Stimulated activated CD4-positive, alpha-beta T cell treated with anti-CD3 and anti-CD28 coated beads, Interleukin-15, amount 100 ng/mL, for 48 hours (primary cell): ENCODE data around the gene COL15A1.
"Not testable (repeated sequence)": the region's sequence is repeated elsewhere in the genome, so short reads cannot be mapped to it uniquely, and the experiment has no call there.

Experiments used
- DNase-seq, 2 donors: peaks; one replicate each; pipeline ENCODE4 v3.0.0-alpha.2; 2020; ENCODE audit warnings: low read depth in 2 of 2

COL15A1 gene

DNA sequence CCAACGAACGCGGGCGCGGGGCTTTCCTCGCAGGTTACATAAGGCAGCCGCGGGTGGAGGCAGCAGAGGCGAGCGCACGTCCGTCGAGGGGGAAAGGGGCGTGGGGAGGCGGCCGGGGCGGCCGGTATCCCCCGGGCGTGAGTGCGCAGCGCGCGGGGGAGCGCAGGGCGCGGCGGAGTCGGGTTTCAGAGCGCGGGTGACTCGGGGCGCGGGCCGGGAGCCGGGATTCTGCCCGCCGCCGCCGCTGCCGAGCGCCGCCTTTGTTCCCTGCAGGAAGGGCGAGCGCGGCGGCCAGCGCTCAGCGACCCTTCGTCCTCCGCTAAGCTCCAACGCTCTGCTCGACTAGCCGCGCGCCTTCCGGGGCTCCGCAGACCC is at the start of gene COL15A1:
Gene COL15A1, plus strand, starts transcription at position 226 of the 375 bp plus-strand sequence. CDS start 155 bp downstream, outside the sequence.
- no peak for DNase-seq

DNA sequence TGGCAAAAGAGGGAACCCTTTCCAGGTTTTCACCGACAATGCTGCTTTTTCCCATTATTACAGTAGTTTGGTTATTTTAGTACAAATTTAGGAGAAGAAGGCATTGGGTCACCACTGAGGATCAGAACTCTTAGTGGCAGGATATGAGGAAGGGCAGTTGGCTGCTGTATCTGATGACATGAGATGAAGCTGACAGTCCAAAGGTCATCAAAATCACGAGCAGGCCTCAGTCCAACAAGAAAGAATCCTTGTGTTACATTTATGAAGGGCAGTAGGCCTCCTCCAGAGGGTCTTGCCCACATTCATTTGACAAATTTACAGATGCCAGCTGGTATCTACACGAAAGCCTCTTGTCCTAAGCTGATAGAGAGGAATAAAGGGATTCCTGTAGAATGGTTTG is 49.5 kb upstream of the COL15A1 start:
- no peak for DNase-seq

DNA sequence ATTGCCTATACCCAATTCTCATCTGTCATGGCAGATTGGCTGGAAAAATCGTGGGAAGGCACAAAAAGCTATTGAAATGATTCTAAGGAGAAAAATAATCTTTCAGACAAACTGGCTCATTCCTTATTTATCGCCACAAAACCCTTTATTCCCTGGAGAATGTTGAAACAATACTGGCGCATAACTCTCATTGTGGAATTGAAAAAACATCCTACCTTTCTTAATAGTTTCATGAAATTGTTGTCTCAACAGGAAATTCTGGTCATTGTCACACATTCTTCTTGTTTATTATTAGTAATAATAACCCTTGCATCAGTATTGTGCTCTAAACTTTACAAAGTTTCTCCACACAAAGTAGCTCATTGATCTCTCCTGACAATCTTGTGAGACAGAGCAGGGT is 48.9 kb upstream of the COL15A1 start:
- DNase-seq, result no peak

DNA sequence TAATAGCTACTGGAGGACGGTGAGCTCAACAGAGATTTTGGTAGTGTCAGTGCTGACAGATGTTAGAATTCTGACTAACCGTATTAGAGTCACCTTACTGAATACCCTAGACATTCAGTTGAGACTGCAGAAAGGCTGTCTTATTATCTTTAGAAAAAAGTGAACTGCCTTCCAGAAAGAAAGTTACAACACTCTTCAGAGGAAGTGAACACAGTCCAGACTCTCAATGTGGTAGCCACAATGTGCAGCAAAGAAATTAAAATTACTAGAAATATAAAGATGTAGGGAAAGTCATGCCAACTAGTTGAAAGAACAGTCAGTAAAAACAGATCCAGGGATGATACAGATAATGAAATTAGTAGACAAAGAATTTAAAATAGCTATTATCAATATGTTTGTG is 47.1 kb upstream of the COL15A1 start:
- no peak for DNase-seq

DNA sequence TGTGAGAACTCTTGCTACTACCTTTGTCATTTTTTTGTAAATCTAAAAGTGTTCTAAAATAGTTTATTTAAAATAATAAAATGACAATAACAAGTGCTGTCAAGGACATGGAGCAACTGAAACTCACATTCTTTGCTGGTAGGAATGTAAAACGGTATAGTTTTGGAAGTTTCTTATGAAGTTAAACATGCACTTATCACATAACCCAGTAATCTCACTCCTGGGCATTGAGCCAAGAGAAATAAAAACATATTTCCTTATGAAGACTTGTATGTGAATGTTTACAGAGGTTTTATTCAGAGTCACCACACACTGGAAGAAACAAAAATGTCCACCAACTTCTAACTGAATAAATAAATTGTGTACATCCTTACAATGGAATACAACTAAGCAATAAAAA is 46.0 kb upstream of the COL15A1 start:
- DNase-seq, result no peak

DNA sequence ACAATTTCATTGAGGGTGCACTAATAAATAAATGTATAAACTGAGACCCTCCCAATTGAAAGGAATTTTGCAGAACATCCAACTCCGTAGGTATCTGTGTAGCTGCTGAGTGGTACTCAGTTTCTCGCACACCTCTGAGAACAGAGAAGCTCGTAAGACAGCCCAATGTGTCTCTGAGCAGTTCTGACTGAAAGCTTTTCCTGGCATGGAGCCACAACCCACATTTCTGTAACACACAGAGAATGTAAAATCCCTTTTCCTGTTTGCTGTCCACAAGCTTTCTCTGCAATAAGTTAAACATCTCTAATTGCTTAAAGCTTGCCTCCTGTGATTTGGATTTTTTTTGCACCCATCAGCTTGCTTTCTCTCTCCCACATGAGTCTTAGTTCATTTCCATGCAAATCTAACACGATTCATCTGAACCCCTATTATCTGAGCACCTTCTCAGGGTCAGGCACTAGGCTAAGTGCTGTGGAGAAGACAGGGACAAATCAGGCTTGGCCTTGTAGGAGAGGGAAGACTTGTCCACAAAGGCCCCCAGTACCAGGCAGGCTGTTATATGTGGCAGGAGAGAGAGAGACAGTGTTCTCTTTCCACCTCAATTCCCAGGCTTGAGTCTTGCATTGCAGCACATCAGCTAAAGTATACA is 44.2 kb upstream of the COL15A1 start:
- DNase-seq, result no peak

DNA sequence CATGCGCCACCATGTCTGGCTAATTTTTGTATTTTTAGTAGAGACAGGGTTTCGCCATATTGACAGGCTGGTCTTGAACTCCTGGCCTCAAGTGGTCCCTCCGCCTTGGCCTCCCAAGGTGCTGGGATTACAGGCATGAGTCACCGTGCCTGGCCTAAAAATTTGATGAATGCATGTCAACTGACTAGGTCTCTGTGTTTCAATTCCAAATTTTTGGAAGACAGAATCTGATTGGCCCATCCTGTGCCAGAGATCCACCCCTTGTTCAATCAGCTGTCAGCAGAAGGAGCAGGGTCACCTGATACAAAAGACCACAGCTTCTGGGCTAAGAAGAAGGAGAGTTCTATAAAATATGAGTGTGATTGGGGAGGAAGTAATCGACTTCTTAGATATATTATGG is 43.5 kb upstream of the COL15A1 start:
- DNase-seq, result no peak

DNA sequence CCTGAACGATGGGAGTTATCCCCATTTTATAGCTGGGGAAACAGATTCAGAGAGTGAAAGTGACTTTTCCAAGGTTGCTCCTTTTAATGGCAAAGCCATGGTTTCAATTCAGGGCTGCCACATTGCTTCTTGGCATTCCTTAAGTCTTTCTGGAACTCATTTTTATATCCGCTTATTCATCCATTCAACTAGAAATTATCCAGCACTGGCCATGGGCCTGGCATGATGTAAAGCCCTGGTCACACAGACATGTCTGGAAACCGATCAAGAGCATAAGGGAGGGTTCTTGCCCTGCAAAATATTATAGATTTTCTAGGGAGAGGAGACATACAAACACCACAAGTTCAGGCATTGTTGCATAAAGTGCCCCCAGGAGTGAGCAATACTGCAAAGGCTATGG is 43.0 kb upstream of the COL15A1 start:
- DNase-seq, result no peak

DNA sequence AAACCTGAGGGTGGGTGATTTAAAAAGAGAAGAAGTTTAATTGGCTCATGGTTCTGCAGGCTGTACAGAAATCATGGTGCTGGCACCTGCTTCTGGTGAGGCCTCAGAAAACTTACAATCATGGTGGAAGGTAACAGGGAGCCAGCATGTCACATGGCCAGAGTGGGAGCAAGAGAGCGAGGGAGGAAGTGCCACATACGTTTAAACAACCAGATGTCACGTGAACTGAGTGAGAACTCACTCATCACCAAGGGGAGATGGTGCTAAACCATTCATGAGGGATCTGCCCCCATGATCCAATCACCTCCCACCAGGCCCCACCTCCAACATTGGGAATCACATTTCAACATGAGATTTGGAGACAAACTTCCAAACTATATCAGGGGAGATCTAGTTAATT is 41.9 kb upstream of the COL15A1 start:
- DNase-seq, result not testable (repeated sequence)

DNA sequence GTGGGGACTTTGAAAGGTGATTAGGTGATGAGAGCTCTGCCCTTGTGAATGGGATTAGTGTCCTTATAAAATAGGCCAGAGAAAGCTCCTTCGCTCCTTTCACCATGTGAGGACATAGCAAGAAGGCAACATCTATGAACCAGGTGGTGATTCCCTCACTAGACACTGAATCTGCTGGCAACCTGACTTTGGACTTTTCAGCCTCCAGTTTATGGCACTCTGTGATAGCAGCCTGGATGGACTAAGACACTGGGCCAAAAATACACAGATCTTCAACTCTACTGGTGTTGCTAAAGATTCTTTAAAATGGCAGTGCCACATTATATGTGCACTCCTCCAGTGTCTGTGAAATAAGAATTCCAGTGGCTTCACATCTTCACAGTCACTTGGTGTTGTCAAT is 41.2 kb upstream of the COL15A1 start:
- no peak for DNase-seq

DNA sequence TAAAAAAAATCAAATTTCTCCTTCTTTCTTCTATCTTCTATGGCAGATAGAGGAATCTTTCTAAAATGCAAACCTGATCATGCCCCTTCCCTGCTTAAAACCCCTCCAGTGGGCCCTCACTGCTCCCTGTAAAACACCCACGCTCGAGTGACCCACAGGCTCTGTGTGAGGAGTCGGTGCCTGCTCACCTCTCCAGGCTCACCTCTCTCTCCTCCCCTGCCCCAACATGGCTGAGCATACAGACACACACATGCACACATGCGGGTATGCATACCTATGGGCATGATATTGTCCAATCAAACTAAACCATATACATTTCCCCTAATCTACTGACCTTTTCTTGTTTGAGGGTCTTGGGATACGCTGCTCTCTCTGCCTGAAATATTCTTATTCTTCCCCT is 40.8 kb upstream of the COL15A1 start:
- no peak for DNase-seq

DNA sequence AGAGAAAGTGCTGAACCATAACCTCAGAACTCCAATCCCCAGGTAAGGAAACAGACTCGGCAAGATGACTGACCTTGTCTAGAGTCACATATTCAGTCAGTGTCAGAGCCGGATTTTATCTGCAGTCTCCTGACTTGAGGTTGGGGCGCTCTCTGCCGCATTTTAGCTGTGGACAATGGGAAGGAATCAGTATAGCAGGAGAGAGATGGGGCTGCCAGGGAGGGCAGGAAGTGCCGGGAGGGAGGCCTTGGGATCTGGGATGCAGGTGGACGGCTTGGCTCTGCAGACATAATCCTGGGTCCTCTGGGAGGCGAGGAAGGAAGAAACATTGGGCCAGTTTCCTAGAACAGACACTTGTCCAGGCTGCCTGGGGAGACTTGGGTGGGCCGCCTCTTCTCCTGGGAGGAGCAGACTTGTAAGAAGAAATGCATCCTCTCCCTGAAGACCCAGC is 39.7 kb upstream of the COL15A1 start:
- DNase-seq, result no peak

DNA sequence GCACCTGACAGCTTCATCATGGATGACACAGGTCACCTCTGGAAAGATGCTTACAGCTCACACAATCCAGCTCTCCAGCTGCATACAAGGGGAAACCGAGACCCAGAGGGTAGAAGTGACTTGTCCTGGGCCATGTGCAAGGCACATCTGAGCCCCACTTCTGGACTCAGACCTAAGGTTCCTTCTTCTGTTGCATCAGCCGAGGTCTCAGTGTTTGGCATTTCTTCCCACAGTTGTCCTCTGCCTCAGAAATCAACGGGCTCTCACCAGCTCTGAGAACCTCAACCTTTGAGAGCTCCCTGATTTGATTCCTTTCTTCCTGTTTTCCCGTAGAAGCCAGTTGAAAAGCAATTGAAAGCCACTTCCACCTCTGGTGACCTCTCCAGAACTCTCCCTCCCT is 38.7 kb upstream of the COL15A1 start:
- DNase-seq, result no peak

DNA sequence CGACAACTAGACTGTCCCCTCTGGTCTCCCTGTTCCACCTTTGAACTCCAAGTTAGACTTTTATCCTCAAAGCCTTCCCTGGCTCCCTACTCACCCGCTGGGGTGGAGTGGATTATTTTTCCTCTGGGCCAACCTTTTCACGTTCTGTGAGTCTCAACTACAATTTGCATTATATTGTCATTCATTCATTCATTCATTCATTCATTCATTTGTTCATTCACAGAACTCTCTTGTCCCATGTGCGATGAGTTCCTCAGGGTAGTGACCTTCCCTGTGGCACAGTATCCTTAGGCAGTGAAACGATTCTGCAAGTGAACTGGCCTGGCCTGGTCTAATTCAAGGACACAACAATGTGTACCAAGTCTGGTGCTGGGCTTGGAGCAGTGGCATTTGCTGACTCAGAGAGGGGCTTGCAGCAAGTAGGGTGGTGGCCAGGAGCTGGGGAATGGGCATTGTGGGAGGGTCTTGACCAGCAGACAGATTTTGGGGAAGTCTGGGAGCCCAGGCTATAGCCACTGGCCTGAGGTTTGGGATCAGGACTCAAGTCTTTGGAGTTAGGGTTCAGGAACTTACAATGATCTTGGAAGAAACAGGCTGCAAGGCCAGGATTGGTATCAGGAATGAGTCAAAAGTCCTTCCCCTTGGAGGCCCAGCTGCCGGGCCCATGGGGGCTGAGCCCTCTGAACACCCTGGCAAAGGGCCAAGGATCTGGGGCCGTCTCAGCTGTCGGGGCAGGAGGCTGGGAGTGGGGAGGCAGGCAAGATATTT is 37.2 kb upstream of the COL15A1 start:
- no peak for DNase-seq

DNA sequence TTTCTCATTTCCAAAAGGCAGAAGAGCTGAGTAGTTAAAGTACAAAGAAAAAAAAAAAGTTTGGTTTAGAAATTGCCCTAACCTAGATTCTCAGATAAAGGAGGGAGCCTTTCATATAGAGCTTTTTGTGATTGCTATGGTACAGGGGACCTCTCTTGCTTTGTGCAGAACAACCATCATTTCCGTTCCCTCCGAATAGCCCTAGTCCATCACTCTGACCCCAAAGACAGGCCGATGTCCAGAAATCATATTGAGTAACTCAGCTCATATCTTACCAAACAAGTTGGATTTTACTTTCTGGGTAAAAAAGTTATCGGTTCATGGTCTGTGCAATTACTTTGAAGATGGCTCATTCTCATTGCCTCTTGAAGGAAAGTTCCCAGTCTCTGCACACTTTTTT is 36.7 kb upstream of the COL15A1 start:
- no peak for DNase-seq

DNA sequence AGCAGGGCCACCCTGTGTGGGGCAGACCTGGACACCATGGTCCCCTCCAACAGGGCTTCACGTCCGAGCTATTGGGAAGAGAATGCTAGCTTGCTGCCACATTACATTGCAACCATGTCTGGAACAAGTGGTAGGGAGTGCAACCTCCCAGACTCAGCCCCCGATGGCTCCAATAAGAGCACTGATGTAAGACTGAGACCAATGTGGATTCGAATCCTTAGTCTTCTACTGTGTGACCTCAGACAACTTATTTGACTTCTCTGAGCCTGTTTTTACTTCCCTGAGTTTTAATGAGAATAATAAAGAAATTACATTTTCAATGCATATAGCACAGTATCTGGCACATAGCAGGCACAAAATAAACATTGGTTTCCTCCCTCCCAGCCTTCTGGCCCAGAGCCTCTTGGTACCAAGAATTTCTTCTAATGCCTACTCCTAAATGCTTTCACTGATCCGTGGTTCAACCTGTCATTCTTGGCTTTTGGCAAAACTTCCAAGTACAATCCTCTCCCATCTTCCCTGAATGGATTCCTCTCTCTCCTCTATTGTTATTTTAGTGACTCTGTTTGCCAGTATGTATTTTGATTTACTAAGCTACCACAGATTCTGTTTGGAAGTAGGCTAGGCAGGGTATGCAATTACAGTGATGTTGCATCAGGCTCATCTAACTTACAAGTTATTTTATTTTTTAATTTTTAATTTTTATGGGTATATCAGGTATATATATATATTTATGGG is 34.6 kb upstream of the COL15A1 start:
- no peak for DNase-seq

DNA sequence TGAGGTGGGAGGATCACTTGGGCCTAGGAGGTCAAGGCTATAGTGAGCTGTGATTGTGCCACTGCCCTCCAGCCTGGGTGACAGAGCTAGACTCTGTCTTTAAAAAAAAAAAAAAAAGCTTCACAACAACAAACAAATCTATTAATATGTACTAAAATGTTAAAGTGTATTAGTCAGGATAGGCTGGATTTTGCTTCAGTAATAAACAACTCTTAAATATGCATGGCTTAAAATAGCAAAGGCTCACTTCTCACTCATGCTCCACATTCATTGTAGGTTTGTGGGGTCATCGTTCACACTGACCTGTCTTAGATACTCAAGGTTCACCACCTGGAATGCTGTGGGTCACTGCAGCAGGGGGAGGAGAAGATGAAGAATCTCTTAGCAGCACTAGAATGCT is 33.8 kb upstream of the COL15A1 start:
- DNase-seq, result no peak

DNA sequence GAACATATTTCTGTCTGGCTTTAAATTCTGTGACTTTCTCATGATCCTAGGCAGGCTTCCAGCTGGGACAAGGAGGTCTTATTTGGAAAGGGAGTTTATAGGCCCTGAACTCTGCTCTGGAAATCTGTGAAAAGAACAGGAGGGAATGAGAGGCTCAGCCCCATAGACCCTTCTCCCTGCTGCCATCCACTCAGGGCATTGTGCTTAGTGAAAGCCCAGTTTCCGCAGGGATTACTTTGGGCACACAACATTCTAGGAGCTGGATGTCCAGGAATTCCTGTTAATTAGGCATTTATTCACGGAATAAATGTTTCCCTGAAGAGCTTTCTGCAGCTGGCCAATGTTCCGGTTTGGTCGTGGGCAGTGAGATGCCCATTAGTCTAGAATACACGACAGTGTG is 32.7 kb upstream of the COL15A1 start:
- no peak for DNase-seq

DNA sequence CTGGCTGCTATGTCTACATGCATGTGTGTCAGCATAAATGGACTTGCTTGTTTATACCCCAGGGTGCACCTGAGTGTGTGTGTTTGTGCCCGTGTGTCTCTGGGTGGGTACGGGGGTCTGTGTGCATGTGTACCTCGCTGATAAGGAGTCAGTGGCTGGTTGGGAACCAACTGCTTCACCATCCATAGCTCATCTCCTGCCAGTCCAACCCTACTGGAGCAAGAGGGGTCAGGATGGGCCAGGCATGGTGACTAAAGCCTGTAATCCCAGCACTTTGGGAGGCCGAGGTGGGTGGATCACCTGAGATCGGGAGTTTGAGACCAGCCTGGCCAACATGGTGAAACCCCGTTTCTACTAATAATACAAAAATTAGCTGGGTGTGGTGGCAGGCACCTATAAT is 32.0 kb upstream of the COL15A1 start:
- DNase-seq, result not testable (repeated sequence)

DNA sequence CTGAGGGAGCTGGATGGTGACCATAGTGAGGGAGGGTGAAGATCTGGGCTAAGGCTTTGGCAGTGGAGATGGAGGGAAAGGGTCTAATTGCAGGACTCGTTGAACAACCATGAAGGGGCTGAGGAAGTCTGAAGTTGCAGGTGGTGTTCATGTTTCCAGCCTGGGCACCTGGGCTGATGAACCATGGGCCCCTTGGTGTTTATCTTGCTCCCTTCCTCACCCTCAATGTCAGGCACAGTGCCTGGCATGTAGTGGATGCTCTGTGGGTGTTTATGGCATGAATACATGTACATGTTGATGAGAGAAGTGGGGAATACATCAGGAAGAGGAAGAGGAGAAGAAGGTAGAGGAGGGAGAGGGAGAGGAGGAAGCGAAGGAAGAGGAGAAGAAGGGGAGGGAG is 31.3 kb upstream of the COL15A1 start:
- DNase-seq, result no peak

DNA sequence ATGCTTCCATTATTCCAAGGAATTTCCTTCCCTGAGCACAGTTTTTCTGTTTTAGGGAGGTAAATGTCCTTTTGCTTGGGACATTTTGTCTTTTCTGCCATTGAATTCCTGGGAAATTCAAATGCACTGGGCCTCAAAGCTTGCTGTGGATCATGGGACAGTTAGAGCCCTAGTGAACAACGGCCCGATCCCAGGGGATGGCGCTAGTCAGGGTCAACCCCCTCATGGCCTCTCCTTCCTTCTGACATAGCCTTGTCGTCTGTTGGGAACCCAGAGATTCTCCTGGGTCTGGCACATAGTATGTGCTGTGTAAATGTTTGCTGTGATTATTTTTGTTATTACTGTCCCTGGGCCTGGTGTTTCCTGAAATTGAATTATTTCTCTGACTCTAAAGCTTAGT is 30.7 kb upstream of the COL15A1 start:
- no peak for DNase-seq

DNA sequence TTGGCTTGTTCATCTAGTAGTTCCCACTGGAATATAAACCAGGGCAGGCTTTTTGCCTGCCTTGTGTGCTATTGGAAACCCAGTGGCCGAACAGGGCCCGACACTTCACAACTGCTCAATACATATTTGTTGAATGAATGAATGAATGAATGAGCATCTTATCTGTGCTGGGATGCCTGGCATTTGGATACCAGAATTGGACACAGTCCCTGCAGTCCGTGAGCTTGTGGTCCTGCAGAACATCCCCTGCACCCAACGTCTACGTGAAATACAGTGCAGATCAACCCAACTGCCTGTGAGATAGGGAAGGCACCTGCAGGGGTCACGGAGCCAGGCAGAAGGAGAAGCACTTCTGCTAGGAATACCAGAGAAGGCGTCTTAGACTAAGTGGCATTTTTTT is 30.0 kb upstream of the COL15A1 start:
- DNase-seq, result no peak

DNA sequence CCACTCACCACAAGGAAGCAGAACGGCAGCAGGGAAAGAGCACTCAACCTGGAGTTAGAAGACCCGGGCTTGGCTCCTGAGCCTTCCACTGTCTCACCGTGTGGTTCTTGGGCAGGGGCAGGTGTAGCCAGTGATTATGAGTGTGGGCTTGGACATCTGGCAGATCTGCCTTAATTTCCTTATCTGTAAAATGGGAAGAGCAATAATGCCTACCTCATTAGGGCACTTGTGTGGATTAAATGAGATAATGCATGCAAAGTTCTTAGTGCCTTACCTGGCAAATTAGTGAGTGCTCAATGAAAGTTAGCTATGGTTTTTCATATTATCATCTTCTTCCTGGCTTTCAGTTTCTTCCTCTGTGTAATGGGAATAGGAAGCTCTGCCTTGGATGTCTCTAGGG is 28.1 kb upstream of the COL15A1 start:
- DNase-seq, result no peak
